CD4-positive, alpha-beta T cell treated with Interleukin-4 for 4 hours (primary cell): Measurements from ENCODE around the gene NPTXR.
"Not testable (repeated sequence)": the region's sequence is repeated elsewhere in the genome, so short reads cannot be mapped to it uniquely, and the experiment has no call there.

Source experiments
- DNase-seq: peaks from one replicate; pipeline ENCODE4 v3.0.0-alpha.2; 2020

NPTXR gene

DNA sequence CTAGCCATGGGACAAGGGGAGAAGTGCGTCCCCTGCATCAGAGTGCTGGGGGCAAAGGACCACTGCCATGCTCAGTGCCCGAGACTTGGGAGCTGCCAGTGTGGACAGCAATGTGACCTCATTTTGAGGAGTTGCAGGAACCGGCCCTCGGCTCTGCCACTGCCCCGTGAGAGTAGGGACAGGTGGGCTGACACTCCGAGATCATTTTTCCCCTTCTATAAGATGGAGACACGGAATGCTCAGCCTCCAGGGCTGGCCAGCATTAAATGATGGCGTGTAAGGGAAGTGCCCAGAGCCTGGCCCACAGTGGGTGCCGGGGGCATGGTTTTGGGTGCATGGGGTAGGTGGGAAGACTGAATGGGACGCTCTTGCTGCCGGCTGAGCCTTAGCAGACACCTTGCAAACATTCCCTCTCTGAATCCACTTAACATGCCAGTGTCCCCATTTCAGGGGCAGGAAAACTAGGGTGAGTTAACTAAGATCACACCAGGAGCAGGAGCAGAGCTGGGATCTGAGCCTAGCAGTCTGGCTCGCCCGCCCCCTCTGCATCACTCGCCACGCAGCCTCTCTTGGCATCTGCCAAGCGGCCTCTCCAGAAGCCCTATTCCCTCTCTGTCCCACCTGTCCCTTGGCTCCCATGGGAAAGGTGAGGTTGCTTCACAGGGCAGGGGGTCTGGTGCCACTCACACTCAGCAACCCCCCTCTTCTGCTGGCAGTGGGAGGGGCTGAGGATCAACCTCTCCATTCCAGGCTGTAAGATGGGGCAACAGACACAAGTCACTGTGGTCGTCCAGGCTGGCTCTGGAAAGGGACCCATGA is 13.6 kb downstream of the NPTXR start:
- no peak for DNase-seq

DNA sequence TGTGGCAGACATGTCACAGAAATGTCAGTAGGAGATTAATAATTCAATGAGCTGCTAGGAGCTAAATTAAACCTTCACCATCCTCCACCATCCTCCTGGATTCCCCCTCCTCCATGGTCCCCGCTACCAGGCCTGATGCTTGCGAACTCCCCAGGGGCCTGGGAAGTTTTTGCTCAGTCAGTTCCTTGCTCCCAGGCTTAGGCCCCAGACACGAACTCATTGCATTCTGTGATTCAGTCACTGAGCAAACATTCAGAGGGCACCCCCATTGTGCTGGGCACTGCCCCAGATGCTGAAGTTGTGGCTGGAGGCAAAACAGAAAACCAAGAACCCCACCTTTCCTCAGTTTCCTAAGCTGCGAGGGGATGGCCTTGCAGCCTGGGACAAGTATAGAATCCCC is 14.3 kb downstream of the NPTXR start:
- DNase-seq: no peak

DNA sequence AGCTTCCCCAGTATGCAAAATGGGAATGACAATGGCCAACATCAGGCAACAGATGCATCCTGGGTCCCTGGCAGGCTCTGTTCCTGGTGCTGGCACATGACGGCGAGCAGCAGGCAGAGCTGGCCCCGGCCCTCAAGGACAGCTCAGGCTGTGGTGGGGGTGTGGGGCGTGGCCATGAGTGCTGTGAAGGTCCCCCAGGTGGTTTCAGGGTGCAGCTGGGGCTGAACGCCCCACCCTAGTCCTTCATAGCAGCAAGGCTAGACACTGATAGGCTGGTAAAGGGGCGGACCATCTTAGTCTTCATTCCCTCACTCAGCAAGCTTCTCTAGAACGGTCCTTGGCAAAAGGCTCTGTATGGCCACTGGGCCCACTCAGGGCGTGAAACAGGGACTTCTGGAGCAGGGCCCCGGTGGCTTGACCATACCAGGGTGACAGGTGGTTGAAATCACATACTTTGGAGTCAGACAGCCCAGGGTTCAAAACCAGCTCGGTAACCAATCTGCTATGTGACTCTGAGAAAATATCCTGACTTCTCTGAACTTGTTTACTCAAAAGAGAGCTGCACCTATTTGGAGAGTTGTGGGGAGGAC is 15.1 kb downstream of the NPTXR start:
- no peak for DNase-seq

DNA sequence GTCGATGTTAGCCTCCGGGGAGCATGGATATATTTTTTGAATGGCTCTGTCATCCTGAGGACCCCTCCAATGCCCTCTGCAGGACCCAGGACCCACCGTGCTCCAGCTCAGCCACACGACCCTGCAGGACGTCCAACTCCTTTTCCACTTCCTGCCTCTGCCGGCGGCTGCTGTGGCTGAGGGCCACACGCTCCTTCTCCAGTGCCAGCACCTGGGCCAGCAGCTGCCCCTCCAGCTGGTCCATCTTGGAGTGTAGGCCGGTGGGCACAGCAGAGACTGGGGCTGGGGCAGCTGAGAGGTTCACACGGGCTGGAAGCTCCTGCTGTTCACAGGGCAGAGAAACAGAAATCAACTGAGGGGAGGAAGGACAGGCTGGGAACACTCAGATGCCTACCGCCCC is 15.6 kb downstream of the NPTXR start:
- DNase-seq: no peak

DNA sequence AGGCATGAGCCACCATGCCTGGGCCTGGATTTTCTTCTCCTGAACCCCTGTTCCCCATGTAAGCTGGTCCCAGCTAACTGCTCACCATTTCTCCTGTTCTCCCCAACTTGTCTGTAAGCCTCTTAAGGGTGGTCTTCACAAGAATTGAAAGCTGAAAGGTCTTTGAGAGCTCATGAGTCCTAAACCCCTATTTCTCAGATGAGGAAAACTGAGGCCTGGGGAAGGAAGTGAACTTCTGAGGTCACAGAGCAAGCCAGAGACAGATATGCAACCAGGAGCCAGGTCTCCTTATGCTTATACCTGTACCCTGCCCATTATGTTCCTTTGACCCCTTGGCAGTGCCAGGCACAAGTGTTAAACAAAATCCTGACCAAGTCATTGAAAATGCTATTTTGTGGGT is 16.3 kb downstream of the NPTXR start:
- no peak for DNase-seq

DNA sequence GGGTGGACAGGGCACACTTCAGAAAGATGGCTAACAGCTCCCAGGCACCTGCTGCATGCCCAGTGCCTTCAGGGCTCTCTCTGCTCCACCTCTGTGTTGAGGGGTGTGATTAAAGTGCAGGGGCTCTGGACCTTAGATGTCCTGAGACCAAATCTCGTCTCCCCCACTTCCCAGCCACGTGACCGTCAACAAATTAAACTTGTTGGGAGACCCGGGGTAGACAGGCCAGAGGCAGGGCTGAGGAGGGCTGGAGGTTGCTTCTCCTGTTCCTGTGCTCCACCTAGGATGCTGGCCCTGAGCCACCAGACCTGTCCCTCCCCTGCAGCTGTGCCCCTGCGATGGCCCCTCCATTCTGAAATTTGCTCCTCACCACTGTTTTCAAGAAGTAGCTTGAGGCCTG is 17.0 kb downstream of the NPTXR start:
- DNase-seq: no peak

DNA sequence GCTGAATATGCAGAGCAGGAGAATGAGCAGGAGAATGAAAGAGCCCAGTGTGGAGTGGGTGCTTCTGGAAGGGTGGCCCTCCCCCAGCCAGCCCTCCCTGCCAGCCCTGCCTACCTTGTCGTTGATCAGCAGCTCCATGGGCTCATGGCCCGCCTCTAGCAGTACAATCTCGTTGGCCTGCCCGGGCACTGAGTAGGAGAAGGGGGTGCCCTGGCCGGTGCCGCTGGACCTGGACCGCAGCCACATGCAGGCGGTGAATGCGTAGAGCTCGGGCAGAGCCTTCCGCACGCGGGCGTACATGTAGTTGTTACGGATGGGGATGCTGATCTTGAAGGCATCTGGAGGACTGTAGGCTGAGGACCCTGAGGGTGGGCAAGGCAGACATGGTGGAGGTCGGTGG is 17.4 kb downstream of the NPTXR start:
- DNase-seq: no peak

DNA sequence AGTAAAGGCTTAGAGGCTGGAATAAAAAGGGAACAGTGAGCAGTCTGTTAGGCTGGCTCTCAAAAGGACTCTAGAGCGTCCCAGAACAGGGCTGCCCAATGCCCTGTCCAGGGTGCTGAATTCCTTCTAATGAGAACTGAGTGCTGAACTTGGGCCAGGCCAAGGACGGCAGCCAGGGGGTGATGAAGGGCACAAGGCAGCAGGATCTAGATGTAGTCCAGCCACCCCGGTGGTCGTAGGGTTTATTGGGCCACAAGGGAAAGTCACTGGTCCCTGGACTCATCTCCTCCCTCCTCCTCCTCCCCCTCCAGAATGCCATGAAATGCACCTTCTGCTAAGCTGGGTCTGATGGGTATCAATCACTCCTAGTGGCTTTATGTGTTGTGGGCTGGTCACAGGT is 19.2 kb downstream of the NPTXR start:
- no peak for DNase-seq

DNA sequence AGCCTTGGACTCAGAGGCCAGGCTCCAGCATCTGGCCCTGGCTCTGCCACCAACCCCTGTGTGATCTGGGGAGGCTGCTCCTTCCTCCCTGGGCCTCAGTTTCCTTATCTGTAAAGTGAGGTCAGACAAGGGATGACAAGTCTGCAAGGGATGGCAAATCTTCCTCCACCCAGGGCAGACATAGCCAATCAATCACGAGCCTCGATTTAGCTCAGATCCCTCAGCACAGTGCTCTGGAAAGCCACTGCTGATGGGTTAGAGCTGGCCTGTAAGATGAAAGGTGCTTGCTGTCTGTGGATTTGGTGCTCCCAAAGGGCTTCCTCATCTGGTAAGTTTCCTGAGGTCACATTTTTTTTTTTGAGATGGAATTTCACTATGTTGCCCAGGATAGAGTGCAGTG is 20.2 kb downstream of the NPTXR start:
- DNase-seq: no peak

DNA sequence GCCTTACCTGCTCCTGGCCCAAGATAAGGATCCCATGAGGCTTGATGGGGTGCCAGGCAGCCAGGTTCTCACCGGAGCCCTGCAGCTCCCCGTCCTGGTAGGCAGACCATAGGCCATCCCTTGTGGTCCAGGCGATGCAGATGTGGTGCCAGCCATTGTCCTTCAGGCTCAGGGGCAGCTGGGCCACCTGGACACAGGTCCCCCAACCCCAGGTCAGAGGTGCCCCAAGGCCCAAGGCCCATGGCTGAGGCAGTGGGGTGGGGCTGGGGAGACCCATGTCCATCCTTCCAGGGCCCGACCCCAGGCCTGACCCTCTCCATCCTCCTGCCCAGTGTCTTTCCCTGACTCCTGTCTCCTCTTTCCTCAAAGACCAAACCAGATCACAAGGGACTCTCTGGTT is 20.8 kb downstream of the NPTXR start:
- DNase-seq: no peak

DNA sequence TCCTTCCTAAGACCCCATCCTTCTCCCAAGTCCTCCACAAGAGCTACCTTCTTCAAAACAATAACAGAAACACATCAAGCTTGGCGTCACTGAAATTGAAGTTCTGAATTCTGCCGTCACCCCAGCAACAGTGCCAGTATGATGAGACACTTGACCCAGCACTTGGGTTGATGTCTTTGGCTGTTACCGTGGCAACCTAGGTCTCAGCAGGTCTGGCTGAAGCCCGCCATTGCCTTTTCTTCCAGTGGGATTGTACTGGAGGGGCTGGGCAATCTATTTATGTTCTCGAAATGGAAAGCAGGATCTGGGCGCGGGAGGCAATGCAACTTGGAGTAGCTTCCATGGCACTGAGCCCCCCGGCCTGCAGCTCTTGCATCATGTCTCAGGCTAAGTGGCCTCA is 23.8 kb downstream of the NPTXR start:
- DNase-seq: no peak

DNA sequence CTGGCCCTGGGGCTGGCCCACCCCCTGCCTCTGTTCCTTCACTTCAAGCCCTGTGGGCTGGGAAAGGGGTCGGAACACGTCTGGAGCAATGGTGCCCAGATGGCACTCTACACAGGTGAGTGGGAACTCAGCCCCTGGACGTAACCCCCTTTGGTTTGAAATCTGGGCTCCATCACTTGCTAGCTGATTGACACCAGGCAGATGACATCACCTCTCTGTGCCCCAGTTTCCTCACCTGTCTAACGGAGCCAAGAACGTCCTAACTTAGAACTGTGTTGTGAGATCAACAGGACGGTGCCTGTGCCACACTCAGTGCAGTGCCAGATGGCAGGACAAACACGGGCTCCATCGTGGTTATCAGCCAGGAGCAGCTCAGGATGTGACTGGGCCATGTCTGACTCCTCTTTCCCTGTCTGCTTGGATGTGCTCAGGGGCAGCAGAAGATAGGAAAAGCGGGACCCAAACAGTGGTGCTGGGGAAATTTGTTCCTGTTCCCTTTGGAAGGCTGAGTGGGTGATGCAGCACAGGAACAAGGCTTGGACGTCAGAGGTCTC is 24.4 kb downstream of the NPTXR start:
- no peak for DNase-seq

DNA sequence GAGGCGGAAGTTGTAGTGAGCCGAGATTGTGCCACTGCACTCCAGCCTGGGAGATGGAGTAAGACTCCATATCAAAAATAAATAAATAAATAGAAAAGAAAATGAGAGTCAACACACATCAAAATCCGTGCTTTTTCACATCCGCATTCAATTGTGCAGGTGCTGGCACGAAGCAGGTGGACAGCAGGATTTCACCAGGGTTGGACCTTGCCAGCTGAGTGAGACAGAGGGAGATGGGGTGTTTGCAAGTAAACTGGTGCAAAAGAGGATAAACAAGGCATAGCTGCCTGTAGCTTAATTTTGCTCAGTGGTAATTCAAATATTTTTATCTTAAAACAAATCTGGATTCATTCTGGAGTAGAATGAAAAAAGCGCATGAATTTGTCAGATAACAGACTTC is 26.6 kb downstream of the NPTXR start:
- DNase-seq: no peak

DNA sequence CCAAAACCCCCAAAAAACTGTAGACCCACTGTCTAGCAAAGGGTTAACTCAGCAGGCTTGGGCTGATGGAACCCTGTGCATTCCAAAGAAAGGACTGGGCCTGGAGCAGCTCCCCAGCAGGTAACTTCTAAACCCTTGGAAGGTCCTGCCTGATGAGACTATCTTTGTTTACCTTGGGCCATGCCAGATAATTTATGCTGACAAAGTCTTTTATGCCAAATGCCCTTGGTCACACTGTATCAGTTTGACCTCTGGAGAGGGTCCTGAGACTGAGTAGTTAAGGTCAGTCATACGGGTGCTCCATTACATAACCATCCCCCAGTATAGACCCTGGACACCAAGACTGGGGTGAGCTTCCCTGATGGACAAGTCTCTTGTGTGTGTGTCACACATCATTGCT is 28.0 kb downstream of the NPTXR start:
- DNase-seq: no peak

DNA sequence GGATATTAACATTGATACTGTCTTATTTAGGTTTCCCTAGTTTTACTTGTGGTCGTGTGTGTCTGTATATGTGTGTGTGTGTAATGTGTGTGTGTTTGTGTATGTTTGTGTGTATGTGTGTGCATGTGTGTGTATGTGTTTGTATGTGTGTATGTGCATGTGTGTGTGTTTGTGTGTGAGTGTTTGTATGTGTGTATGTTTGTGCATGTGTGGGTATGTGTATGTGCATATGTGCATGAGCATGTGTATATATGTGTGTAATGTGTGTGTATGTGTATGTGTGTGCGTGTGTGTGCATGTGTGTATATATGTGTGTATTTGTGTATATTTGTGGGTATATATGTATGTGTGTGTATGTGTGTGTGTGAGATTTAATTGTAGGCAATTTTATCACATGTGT is 32.6 kb downstream of the NPTXR start:
- DNase-seq: no peak

DNA sequence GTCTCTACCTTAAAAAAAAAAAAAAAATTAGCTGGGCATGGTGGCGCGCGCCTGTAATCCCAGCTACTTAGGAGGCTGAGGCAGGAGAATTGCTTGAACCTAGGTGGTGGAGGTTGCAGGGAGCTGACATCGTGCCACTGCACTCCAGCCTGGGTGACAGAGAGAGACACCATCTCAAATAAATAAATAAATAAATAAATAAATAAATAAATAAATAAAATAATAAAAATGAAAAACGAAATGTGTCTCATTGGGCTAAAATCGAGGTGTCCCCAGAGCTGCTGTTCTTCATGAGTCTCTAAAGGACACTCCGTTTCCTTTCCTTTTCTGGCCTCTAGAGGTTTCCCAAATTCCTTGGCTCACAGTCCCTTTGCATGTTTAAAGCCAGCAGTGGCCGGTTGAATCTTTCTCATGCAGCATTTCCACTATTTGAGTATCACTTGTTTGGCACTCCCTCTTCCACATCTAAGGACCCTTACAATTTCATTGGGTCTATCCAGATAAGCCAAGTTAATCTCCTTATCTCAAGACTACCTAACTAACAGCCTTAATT is 38.7 kb downstream of the NPTXR start:
- not testable (repeated sequence) for DNase-seq

DNA sequence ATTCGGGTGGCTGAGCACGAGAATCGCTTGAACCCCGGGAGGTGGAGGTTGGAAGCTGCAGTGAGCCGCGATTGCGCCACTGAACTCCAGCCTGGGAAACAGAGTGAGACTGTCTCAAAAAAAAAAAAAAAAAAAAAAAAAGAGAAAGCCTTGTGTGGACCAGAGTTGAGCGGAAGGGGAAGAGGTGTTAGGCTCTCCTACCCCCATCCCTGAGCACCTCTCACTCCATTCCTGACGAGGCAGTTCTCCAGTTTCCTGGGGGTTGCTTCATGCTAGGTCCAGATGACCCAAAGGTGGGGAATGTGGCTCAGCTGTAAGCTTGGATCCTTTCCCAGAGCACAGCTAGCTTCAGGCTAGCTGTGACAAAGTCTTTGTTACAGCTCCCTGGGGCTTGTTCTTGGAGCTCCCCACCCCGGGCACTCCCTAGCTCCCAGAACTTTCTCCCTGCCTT is 41.1 kb downstream of the NPTXR start:
- no peak for DNase-seq

DNA sequence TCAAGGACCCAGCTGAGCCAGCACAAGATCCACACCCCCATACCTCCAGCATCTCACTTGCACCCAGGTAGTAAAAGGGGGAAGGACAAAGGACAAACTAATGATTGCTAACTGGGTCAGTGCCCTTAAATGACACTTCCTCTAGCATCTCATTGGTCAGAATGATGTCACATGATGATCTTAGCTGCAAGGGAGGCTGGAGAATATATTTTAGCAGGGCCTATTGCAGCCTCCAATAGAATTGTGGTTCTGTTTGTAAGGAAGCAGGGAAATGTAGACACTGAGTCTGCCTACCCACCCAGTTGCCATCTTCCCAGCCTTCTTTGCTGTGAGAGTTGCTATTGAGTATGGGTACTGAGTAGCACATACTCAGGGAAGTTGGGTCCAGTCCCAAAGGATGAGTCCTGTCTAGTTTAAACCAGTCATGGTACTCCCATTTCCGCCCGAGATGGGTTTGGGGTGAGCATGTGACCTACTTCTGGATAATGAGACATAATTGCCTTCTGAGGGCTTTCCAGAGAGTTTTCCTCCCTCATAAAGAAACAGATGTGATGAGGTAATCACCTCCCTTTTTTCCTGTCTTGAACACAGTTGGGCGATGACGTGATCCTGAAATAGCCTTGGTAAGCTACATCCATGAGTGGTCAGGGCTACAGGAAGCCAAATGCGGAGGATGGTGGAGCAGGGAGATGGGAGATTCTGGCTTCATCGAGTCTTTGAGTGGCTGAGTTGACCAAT is 44.4 kb downstream of the NPTXR start:
- no peak for DNase-seq

DNA sequence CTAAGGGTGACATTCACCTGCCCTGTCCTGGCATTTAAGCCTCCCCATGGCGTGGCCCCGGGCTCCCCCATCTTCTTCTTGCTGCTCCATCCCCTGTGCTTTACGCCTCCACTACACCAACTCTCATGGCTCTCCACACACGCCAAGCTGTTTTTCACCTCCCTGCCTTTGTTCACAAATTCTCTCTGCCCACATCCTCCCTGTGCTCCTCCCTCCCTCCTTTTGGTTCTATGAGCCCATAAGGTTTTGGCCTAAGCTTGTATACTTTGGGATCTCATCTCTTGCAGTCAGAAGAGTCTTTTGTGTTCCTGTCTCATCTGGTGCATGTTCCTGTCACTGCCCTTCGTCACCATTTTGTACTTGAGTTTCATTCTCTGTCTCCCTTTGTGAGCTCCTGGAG is 45.3 kb downstream of the NPTXR start:
- no peak for DNase-seq

DNA sequence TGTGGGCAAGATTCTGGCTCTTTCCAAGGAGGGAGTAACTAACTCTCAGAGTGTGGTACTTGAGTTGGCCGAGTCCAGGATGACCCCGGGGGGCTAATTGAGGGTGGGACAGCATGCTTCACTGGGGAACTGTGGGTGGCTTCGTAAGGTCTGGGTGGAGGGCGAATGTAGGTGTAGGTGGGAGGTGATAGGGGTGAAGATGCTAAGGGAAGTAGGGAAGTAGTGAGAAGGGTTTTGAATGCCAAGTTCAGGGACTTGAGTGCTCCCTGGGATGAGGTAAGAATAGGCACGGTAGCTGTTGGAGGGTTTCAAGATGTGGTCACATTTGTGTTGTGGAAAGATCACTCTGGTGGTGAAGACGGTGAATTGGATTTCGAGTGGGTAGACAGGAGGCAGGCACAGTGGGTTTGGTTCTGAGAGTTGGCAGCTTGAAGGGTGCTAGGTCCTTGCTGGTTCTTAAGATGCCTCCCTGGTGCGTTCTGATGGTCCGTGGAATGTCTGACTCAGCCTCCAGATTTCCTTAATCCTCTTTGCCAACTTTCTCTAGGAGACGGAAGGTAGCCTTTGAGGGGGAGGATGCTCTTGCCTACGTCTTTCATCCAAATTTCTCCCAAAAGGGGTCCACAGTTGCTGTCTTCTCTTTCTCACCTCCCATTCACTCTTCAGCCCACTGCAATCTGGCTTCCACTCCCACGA is 47.4 kb downstream of the NPTXR start:
- DNase-seq: no peak

DNA sequence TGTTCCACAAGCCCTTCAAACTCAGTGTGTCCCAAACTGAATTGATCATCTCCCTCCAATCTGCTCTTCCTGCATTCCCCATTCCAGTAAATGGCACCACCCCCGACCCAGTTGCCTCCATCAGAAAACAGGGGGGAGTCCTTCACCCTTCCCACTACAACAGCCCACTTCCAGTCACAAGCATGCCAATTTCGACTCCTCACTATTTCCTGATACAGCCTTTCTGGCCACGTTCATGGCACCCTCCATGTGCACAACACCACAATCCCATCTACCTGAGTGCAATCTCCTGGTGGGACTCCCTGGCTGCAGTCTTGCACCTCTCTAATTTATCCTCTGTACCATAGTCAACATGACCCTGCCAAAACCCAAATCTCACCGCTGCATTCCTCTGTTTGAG is 48.3 kb downstream of the NPTXR start:
- DNase-seq: no peak

DNA sequence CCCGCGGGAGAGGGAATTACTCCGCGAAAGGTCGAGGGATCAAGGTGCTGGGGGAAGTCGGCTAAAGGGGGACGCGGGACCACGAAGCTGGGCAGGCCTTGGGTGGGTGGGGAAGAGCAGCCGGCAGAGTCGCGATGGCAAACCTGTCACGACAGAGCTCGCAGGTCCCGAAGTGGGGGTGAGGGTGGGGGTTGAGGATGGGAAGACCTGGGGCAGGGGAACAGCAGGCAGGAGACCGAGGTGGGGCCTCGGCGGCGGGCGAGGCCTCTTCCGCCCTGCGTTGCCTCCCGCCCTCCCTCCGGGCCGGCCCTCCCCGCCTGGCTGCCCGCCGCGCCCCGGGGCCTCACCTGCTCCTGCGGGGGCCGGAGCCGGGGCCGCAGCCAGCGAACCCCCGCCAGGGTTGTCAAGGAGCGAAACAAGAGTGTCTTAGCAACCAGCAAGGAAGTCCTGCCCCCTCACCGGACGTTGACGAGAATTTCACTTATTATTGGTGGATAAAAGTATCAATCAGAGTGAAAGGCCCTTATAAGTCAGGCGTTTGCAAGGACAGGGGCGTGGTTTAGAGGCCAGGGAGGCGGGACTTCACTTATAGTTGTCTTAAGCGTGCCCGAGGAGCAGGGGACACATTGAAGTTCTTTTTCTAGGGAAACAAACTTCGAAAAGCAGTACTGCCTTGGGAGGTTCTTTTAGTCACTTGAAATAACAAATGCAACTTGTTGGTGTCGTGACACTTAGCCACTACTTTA is 49.9 kb downstream of the NPTXR start, which contains the start of gene DNAL4:
TSS of gene DNAL4 (minus strand) at position 423 of the 746 bp plus-strand sequence. CDS start 11,412 bp downstream, outside the sequence.
- DNase-seq: peak; percentile 98
